Kidney glomerular epithelial cell (primary cell): ENCODE measurements around the gene ZNF530.

Source experiments
- DNase-seq: peaks from one replicate; lab custom pipeline; 2025; lab: John Stamatoyannopoulos, UW

Gene ZNF530

GRCh38 chr19:57615346-57615745 is 15.7 kb downstream of the ZNF530 start:
- DNase-seq = no peak

GRCh38 chr19:57620673-57621348 is 21.1 kb downstream of the ZNF530 start:
- no peak for DNase-seq

DNA sequence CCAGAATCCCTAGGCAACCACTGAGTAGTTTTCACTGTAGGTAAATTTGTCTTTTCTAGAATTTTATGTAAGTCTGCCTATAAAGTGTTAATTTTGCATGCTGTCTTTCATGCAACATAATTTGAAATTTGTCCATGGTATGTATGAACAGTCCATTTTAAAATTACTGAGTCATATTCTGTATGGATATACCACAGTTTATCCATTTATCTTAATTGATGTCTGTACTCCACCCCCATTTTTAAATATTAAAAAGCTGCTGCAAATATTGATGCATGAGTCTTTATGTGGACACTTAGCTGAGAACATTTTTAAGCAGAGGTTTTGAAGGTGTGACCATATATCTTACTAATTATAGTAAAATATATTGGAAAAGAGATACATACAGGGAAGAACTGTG is 23.4 kb downstream of the ZNF530 start:
- DNase-seq = no peak

DNA sequence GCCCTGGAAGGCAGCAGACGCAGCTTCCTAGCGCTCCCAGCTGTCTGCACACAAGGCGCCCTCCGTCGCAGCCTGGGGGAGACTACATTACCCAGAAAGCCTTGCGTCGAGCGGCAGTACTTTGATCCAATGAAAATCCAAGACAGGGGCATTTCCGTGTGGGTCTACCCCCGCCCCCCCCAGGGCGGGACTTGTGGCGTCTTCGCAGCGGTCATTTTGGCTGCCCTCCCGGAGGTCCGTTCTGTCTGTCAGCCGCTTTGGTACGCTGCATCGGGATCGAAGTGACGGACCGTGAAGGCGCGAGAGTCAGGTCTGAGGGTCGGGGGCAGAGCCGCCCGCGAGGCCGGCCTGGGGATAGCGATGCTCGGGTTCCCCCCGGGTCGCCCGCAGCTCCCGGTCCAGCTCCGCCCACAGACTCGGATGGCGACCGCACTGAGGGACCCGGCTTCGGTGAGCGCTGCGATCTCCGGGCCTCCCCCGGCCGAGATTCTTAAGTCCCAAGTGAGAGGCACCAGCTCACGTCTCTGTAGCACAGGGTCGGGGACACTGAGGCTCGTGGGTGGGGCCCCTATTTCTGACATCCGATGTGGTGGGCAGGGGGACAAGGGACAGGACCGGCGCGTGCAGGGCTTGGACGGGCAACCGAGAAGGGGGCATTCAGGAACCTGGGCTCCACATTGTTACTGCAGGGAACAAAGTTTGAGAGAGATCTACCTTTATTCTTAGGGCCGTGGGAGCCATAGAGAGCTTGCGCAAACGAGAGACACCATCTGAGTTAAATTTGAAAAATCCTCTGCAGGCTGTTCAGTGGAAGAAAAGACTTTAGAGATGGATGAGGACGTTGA is 33.5 kb downstream of the ZNF530 start, which contains the start of gene ZNF211:
Gene ZNF211, plus strand, starts transcription at position 182 of the 845 bp plus-strand sequence. Its CDS starts 179 bp downstream, at position 361.
- peak; percentile 90 for DNase-seq

DNA sequence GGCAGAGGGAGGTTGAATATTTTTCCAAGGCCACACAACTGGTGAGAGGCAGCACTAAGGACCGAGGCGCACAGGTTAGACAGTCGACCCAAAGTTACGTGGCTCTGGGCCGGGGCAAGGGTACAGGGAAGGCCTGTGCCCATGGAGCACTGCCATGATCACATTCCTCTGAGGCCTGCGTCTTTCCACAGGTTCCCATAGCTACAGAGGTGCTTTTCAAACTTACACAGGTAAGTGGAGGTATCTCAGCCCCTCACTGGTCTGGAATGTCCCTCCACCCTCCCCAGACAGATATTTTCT is 34.1 kb downstream of the ZNF530 start:
- no peak for DNase-seq

GRCh38 chr19:57637379-57637778 is 37.7 kb downstream of the ZNF530 start:
- DNase-seq = no peak

- no peak for DNase-seq
Observed at GRCh38 chr19:57641715-57642234, 42.1 kb downstream of the ZNF530 start.

GRCh38 chr19:57642396-57643046 is 42.8 kb downstream of the ZNF530 start:
- no peak for DNase-seq

DNA sequence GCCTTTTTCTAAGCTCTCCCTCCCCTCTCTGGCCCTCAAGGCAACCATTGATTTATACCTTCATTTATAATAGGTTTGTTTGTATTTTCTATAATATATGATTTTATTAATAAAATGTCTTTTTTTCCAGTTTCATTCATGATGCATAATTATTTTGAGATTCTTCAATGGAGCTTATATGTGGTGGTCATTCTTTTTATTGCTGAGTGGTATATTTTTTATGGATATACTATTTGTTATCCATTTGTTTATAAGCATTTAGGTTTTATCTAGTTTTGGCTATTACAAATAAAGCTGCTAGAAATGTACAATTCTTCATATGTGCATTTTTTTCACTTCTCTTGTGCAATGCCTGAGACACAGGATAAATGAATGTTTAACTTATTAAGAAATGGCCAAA is 44.0 kb downstream of the ZNF530 start:
- no peak for DNase-seq

GRCh38 chr19:57648331-57649003 is 48.8 kb downstream of the ZNF530 start:
- DNase-seq = no peak

- no peak for DNase-seq
Observed at GRCh38 chr19:57651654-57651996, 51.9 kb downstream of the ZNF530 start.

DNA sequence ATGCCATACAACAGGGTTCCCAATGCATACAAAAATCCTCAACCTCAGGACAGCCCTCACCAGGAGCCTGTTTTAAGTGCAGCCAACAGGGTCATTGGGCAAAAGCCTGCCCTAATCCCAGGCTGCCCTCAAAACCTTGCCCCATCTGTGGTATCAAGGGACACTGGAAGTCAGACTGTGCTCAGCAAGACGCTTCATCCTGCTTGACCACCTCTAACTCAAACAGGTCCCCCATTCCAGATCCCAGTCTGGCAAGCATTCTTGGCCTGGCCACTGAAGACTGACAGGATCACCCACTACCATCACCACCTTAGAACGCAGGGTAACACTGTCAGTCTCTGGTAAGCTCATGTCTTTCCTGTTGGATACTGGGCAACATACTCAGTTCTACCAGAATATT is 54.0 kb downstream of the ZNF530 start:
- no peak for DNase-seq

- no peak for DNase-seq
Observed at GRCh38 chr19:57655443-57655842, 55.8 kb downstream of the ZNF530 start.

DNA sequence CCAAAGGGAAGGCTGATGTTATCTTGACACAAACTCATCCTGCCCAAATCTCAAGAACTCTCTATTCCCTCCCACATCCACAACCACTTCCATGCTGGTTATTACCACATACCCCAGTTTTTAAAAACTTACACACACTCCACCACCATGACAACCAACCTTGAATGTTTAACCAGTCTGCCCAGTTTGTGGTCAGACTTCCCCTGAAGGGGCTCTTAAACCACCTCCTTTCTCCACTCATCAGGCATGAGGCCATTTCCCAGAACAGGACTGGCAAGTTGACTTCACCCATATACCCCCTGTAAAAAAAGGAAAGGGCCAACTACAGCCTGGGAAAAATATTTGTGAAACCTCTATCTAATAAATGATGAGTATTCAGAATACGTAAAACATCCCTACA is 56.7 kb downstream of the ZNF530 start:
- no peak for DNase-seq
